ENCODE results near the gene ATP11A. TPM values are rescaled to one million over a fixed set of nuclear protein-coding genes. Genes with fewer than 3 reads are reported as not detected.

Gene ATP11A
- total and polyA plus RNA-seq, 4 donors = 3.1 to 68.1 (median 28.6) TPM

GRCh38 chr13:112728375-112729126 lies 38.7 kb downstream of the ATP11A start:
- no peak for DNase-seq
- intact Hi-C loops (cut with DNase I) = no loop called here
- H3K36me3 ChIP-seq (ENCODE audit: control insufficient read depth in 1 of 2, insufficient read depth in 2 of 2, low read length in 1 of 2) = no peaks in the 10 kb centered on the region
- no peak overlapping the region for H3K27ac ChIP-seq (ENCODE audit: low read depth in 1 of 2, low read length in 2 of 2)
- H3K4me3 ChIP-seq (ENCODE audit: low read length in 2 of 2) = no peak overlapping the region
- no peaks in the 10 kb centered on the region for H3K4me1 ChIP-seq (ENCODE audit: control insufficient read depth in 1 of 2, insufficient read depth in 2 of 2, low read length in 2 of 2)
- H3K27me3 ChIP-seq (ENCODE audit: control insufficient read depth in 1 of 2, insufficient read depth in 2 of 2, low read length in 1 of 2) = no peaks in the 10 kb centered on the region
- 96 to 97% methylated on average over 34 of the region's 34 CpGs for WGBS, 2 donors
- no peak for ATAC-seq (ENCODE audit: low FRiP score)
- no peaks in the 10 kb centered on the region for H3K9me3 ChIP-seq (ENCODE audit: control insufficient read depth, low read length)

- 68 to 71% methylated on average over 22 of the region's 22 CpGs for WGBS, 2 donors
- intact Hi-C loops (cut with DNase I) = no loop called here
- H3K27me3 ChIP-seq (ENCODE audit: control insufficient read depth in 1 of 2, insufficient read depth in 2 of 2, low read length in 1 of 2) = no peaks in the 10 kb centered on the region
- H3K27ac ChIP-seq (ENCODE audit: low read depth in 1 of 2, low read length in 2 of 2) = no peak overlapping the region
- no peaks in the 10 kb centered on the region for H3K4me1 ChIP-seq (ENCODE audit: control insufficient read depth in 1 of 2, insufficient read depth in 2 of 2, low read length in 2 of 2)
- H3K9me3 ChIP-seq (ENCODE audit: control insufficient read depth, low read length) = no peaks in the 10 kb centered on the region
- DNase-seq (no peak), ATAC-seq (ENCODE audit: low FRiP score) (no peak)
- H3K36me3 ChIP-seq (ENCODE audit: control insufficient read depth in 1 of 2, insufficient read depth in 2 of 2, low read length in 1 of 2) = no peaks in the 10 kb centered on the region
- H3K4me3 ChIP-seq (ENCODE audit: low read length in 2 of 2) = no peak overlapping the region
Measured at GRCh38 chr13:112729408-112729807, 39.6 kb downstream of the ATP11A start.

- Histone ChIP-seq H3K9me3 (ENCODE audit: control insufficient read depth, low read length) (no peaks in the 10 kb centered on the region), H3K4me1 (ENCODE audit: control insufficient read depth in 1 of 2, insufficient read depth in 2 of 2, low read length in 2 of 2) (no peaks in the 10 kb centered on the region), H3K36me3 (ENCODE audit: control insufficient read depth in 1 of 2, insufficient read depth in 2 of 2, low read length in 1 of 2) (no peaks in the 10 kb centered on the region), H3K27me3 (ENCODE audit: control insufficient read depth in 1 of 2, insufficient read depth in 2 of 2, low read length in 1 of 2) (no peaks in the 10 kb centered on the region), H3K27ac (ENCODE audit: low read depth in 1 of 2, low read length in 2 of 2) (no peak overlapping the region), H3K4me3 (ENCODE audit: low read length in 2 of 2) (no peak overlapping the region)
- intact Hi-C loops (cut with DNase I) = no loop called here
- WGBS, 2 donors = 96% methylated on average over 21 of the region's 21 CpGs
- ATAC-seq (ENCODE audit: low FRiP score) (no peak), DNase-seq (no peak)
Measured at GRCh38 chr13:112730157-112730671, 40.4 kb downstream of the ATP11A start.

- Histone ChIP-seq H3K27ac (ENCODE audit: low read depth in 1 of 2, low read length in 2 of 2) (no peak overlapping the region), H3K27me3 (ENCODE audit: control insufficient read depth in 1 of 2, insufficient read depth in 2 of 2, low read length in 1 of 2) (no peaks in the 10 kb centered on the region), H3K4me3 (ENCODE audit: low read length in 2 of 2) (no peak overlapping the region), H3K9me3 (ENCODE audit: control insufficient read depth, low read length) (no peaks in the 10 kb centered on the region), H3K36me3 (ENCODE audit: control insufficient read depth in 1 of 2, insufficient read depth in 2 of 2, low read length in 1 of 2) (no peaks in the 10 kb centered on the region), H3K4me1 (ENCODE audit: control insufficient read depth in 1 of 2, insufficient read depth in 2 of 2, low read length in 2 of 2) (no peaks in the 10 kb centered on the region)
- WGBS, 2 donors = 95 to 97% methylated on average over 20 of the region's 20 CpGs
- ATAC-seq (ENCODE audit: low FRiP score) (no peak), DNase-seq (no peak)
- intact Hi-C loops (cut with DNase I) = no loop called here
Measured at GRCh38 chr13:112731667-112732616, 42.1 kb downstream of the ATP11A start.

DNA sequence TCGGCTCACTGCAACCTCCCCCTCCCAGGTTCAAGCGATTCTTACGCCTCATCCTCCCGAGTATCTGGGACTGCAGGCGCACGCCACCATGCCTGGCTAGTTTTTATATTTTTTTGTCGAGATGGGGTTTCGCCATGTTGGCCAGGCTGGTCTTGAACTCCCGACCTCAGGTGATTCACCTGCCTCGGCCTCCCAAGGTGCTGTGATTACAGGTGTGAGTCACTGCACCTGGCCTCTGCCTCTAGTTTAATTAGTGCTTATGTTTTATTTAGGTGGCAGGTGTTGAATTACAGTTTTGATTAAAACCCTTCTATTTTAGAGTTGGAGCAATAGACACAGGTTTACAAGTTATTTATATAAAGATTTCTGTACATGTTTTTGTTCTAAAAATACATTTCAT lies 42.8 kb downstream of the ATP11A start:
- no peak for ATAC-seq (ENCODE audit: low FRiP score)
- no peaks in the 10 kb centered on the region for H3K4me1 ChIP-seq (ENCODE audit: control insufficient read depth in 1 of 2, insufficient read depth in 2 of 2, low read length in 2 of 2)
- H3K36me3 ChIP-seq (ENCODE audit: control insufficient read depth in 1 of 2, insufficient read depth in 2 of 2, low read length in 1 of 2) = no peaks in the 10 kb centered on the region
- WGBS, 2 donors = 96 to 97% methylated on average over 10 of the region's 10 CpGs
- H3K27me3 ChIP-seq (ENCODE audit: control insufficient read depth in 1 of 2, insufficient read depth in 2 of 2, low read length in 1 of 2) = no peaks in the 10 kb centered on the region
- no peak overlapping the region for H3K27ac ChIP-seq (ENCODE audit: low read depth in 1 of 2, low read length in 2 of 2)
- no peak for DNase-seq
- no peak overlapping the region for H3K4me3 ChIP-seq (ENCODE audit: low read length in 2 of 2)
- no peaks in the 10 kb centered on the region for H3K9me3 ChIP-seq (ENCODE audit: control insufficient read depth, low read length)
- intact Hi-C loops (cut with DNase I) = no loop called here

DNA sequence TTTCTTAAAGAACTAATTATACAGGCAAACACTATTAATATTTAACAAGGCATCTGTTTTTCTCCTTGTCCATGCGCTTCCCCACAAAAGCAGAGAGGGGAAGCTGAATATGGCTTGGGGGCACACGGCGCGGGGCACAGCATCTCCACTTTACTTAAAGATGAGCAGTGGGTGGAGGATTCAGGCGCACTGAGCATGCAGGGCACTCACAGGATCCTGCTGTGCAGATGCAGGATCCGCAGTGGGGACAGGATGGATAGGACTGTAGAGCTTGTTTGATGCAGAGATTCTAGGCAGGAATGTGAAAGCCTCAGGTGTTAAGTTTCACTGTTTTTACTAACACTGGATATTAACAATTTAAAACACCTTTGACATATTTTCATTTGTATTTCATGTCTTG lies 43.3 kb downstream of the ATP11A start:
- Histone ChIP-seq H3K27ac (ENCODE audit: low read depth in 1 of 2, low read length in 2 of 2) (no peak overlapping the region), H3K4me3 (ENCODE audit: low read length in 2 of 2) (no peak overlapping the region), H3K4me1 (ENCODE audit: control insufficient read depth in 1 of 2, insufficient read depth in 2 of 2, low read length in 2 of 2) (no peaks in the 10 kb centered on the region), H3K9me3 (ENCODE audit: control insufficient read depth, low read length) (no peaks in the 10 kb centered on the region), H3K27me3 (ENCODE audit: control insufficient read depth in 1 of 2, insufficient read depth in 2 of 2, low read length in 1 of 2) (no peaks in the 10 kb centered on the region), H3K36me3 (ENCODE audit: control insufficient read depth in 1 of 2, insufficient read depth in 2 of 2, low read length in 1 of 2) (no peaks in the 10 kb centered on the region)
- no peak for ATAC-seq (ENCODE audit: low FRiP score)
- no peak for DNase-seq
- intact Hi-C loops (cut with DNase I) = no loop called here
- WGBS, 2 donors = 95 to 97% methylated on average over 6 of the region's 6 CpGs

- no peak for ATAC-seq (ENCODE audit: low FRiP score)
- Histone ChIP-seq H3K9me3 (ENCODE audit: control insufficient read depth, low read length) (no peaks in the 10 kb centered on the region), H3K4me3 (ENCODE audit: low read length in 2 of 2) (no peak overlapping the region), H3K4me1 (ENCODE audit: control insufficient read depth in 1 of 2, insufficient read depth in 2 of 2, low read length in 2 of 2) (no peaks in the 10 kb centered on the region), H3K27me3 (ENCODE audit: control insufficient read depth in 1 of 2, insufficient read depth in 2 of 2, low read length in 1 of 2) (no peaks in the 10 kb centered on the region), H3K27ac (ENCODE audit: low read depth in 1 of 2, low read length in 2 of 2) (no peak overlapping the region), H3K36me3 (ENCODE audit: control insufficient read depth in 1 of 2, insufficient read depth in 2 of 2, low read length in 1 of 2) (no peaks in the 10 kb centered on the region)
- DNase-seq = no peak
- intact Hi-C loops (cut with DNase I) = no loop called here
- 38 to 44% methylated on average over 7 of the region's 7 CpGs for WGBS, 2 donors
Measured at GRCh38 chr13:112733661-112734379, 44.0 kb downstream of the ATP11A start.

DNA sequence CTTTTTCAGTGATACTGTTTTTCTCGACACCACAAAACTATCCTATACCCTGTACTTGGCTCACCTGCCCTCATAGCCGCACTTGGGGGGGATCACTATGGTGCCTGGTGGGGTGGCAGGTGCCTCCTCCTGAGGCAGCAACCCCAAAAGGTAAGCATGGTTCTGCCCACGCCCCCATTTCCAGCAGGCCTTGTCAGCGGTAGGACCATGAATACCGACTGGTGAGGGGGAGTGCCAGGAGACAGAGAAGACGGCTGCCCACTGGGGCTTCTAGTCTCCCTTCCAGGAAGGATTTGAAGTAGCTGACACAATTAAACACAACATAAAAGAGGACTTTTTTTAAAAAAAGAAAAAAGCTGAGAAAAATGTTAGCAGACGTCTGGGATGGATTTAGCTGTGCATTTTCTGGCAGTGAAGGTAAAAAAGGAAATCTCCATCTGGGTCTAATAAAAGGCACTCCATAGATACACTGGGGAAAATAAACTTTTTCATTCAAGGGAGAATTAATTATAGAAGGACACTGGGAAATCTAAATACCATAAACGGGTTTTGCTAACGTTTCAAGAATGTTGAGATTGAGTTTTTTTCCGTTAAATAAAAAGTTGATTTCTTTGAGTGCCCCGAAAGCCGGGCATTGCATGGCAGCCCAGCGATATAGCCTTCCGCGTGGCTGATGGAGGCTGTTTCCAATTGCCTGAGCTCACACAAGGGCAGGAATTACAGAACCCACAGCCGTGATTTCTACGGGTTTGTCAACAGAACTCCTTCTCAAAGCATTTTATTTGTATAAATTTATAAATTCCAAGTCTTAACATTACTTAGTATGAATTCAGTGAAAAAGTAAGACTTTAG lies 45.1 kb downstream of the ATP11A start:
- DNase-seq = peak in 1 of 2 donors; percentile 51
- Histone ChIP-seq H3K27me3 (ENCODE audit: control insufficient read depth in 1 of 2, insufficient read depth in 2 of 2, low read length in 1 of 2) (no peaks in the 10 kb centered on the region), H3K4me1 (ENCODE audit: control insufficient read depth in 1 of 2, insufficient read depth in 2 of 2, low read length in 2 of 2) (no peaks in the 10 kb centered on the region), H3K4me3 (ENCODE audit: low read length in 2 of 2) (no peak overlapping the region), H3K36me3 (ENCODE audit: control insufficient read depth in 1 of 2, insufficient read depth in 2 of 2, low read length in 1 of 2) (no peaks in the 10 kb centered on the region), H3K9me3 (ENCODE audit: control insufficient read depth, low read length) (no peaks in the 10 kb centered on the region), H3K27ac (ENCODE audit: low read depth in 1 of 2, low read length in 2 of 2) (no peak overlapping the region)
- no peak for ATAC-seq (ENCODE audit: low FRiP score)
- 46 to 51% methylated on average over 17 of the region's 17 CpGs for WGBS, 2 donors
- intact Hi-C loops (cut with DNase I) = no loop called here

All from aorta (tissue), 5 donors.